IMR-90 (cell line): Measurements from ENCODE around the gene NKX6-2.

Source experiments
- CHD1 ChIP-seq: IDR thresholded peaks from 2 replicates; pipeline ENCODE4 v1.6.1; 2012; ENCODE audit warnings: low read depth, low read length, improper control_type of control experiment
- CTCF ChIP-seq: conservative IDR thresholded peaks from 2 replicates; pipeline ENCODE4 v1.5.1; 2012; ENCODE audit warnings: mild to moderate bottlenecking, low read depth, low read length, improper control_type of control experiment
- MAZ ChIP-seq: IDR thresholded peaks from 2 replicates; pipeline ENCODE4 v1.6.1; 2012; ENCODE audit warnings: low read depth, mild to moderate bottlenecking, low read length, improper control_type of control experiment, moderate library complexity, borderline replicate concordance
- POLR2A ChIP-seq: IDR thresholded peaks from 2 replicates; pipeline ENCODE4 v1.6.1; 2012; ENCODE audit warnings: mild to moderate bottlenecking, low read depth, low read length
- RCOR1 ChIP-seq: IDR thresholded peaks from 2 replicates; pipeline ENCODE4 v1.6.1; 2012; ENCODE audit warnings: mild to moderate bottlenecking, low read length, improper control_type of control experiment; ENCODE audit not compliant: insufficient replicate concordance
- USF2 ChIP-seq: fragments of 150-350 bp; IDR thresholded peaks from 2 replicates; pipeline ENCODE4 v1.6.1; 2017; ENCODE audit warnings: mild to moderate bottlenecking, antibody characterized with exemption, low read length, low read depth

- TF ChIP-seq USF2, result no peak
- no peak for TF ChIP-seq CTCF
- TF ChIP-seq CHD1, result no peak
- TF ChIP-seq POLR2A, result no peak
- no peak for TF ChIP-seq MAZ
- TF ChIP-seq RCOR1, result no peak
Measured at GRCh38 chr10:132738454-132739224, 47.3 kb downstream of the NKX6-2 start.
